Stomach (tissue), 9 donors: ENCODE data around the gene FCRLB. TPM values are rescaled to one million over a fixed set of nuclear protein-coding genes. Genes with fewer than 3 reads are reported as not detected.
"Not testable (repeated sequence)": the region's sequence is repeated elsewhere in the genome, so short reads cannot be mapped to it uniquely, and the experiment has no call there.

Source experiments
- DNase-seq, 2 donors: peaks; one replicate each; pipeline versions ENCODE4 v3.0.0 to v3.0.0-alpha.2; 2013 to 2019
- H3K27ac ChIP-seq, 5 donors: fragments of 200-600 bp in 4 of 5; sonication (generic) in 4 of 5; one replicate each; pipeline ENCODE4 v1.5.1; 2013 to 2019; ENCODE audit warnings: mild to moderate bottlenecking in 1 of 5, moderate library complexity in 1 of 5
- H3K27me3 ChIP-seq, 3 donors: fragments of 200-600 bp; sonication (generic); one replicate each; pipeline ENCODE4 v1.5.1; 2017 to 2019; ENCODE audit warnings: mixed run types in 1 of 3
- H3K36me3 ChIP-seq, 4 donors: fragments of 200-600 bp; sonication (generic); 1 replicate in 3 of 4; 2 replicates in 1 of 4; pipeline ENCODE4 v1.5.1; 2016 to 2019
- H3K4me1 ChIP-seq, 4 donors: fragments of 200-600 bp; sonication (generic); one replicate each; pipeline ENCODE4 v1.5.1; 2016 to 2019
- H3K4me3 ChIP-seq, 4 donors: fragments of 200-600 bp; sonication (generic) in 3 of 4; one replicate each; pipeline ENCODE4 v1.5.1; 2016 to 2019; ENCODE audit warnings: mild to moderate bottlenecking in 1 of 4
- H3K9me3 ChIP-seq, 4 donors: fragments of 200-600 bp; sonication (generic); one replicate each; pipeline ENCODE4 v1.5.1; 2016 to 2019
- EP300 ChIP-seq: sonication (generic); formaldehyde crosslinking; IDR thresholded peaks from one replicate; pipeline ENCODE4 v1.6.1; 2017; ENCODE audit warnings: antibody characterized with exemption
- POLR2A ChIP-seq, 4 donors: fragments of 450-650 bp; IDR thresholded peaks; one replicate each; pipeline ENCODE4 v1.6.1; 2016; ENCODE audit warnings: antibody characterized with exemption in 4 of 4, control low read depth in 2 of 4, mild to moderate bottlenecking in 1 of 4, moderate library complexity in 1 of 4
- POLR2AphosphoS5 ChIP-seq, 3 donors: sonication (generic); formaldehyde crosslinking; IDR thresholded peaks; one replicate each; pipeline ENCODE4 v1.6.1; 2016; ENCODE audit warnings: antibody characterized with exemption in 3 of 3
- WGBS, 5 donors: extraction: QIAGEN DNeasy Blood & Tissue Kit in 3 of 5; methylation state at CpG; one replicate each; pipeline versions ENCODE4 v1.1.5 to v1.1.7; 2013 to 2018; 5-methylcytosine and 5-hydroxymethylcytosine counted together
- intact Hi-C: fragments of 100-400 bp; cut with DNase I; formaldehyde crosslinking; loops from one replicate; pipeline ENCODE4 v1.15.1; 2023; ENCODE audit warnings: low total_unique reads
- polyA plus RNA-seq, 3 donors: library from polyadenylated mRNA; stranded (reverse); fragments of 200-250 nt; gene quantifications; one replicate each; pipeline ENCODE4 v1.2.3, GENCODE V29; 2013
- total RNA-seq, 5 donors: library from RNA; depleted of rRNA; stranded (reverse); fragments of >200 nt; gene quantifications; one replicate each; pipeline versions ENCODE4 v1.1.0 to v1.2.3, GENCODE V29; 2014 to 2016
- TF ChIP-seq, protein P1 (sequence below), 7 experiments: fragments of 450-650 bp in 4 of 7; fragments of 200-600 bp in 3 of 7; sonication (generic) in 3 of 7; IDR thresholded peaks; one replicate each; pipeline ENCODE4 v1.5.1; 2016 to 2019; ENCODE audit warnings: antibody characterized with exemption in 7 of 7, control low read depth in 2 of 7, mild to moderate bottlenecking in 1 of 7
- donor health status: healthy with polysubstance abuse.
- donor health status: Bipolar disorder and iron deficiency.
- donor health status: healthy.

FCRLB gene
- total and polyA plus RNA-seq, 8 donors: 0.30 to 3.8 (median 0.62) TPM; not detected in 4

DNA sequence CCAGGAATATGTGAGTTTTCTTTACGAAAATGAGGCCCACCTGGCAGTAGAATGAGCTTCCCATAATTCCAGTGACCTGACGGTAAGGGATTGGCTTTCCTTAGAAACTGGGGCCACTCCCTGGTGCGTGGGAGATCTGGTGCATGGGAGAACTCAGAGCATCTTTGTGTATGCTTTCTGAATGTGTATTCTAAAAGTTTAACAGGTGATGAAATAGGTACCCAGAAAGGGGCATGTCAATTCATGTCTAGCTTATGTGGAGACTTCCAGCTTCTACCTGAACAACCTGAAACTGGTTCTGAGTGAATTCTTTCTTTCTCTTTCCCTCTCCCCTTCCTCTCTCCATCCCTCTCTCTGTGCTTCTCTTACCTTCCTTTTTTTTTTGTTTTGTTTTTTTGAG is 29.5 kb upstream of the FCRLB start:
- peaks cover 0 to 4% (median 0%) of the 10 kb centered on the region in 4 donors for H3K9me3 ChIP-seq
- DNase-seq: no peak
- TF ChIP-seq, protein P1, sequence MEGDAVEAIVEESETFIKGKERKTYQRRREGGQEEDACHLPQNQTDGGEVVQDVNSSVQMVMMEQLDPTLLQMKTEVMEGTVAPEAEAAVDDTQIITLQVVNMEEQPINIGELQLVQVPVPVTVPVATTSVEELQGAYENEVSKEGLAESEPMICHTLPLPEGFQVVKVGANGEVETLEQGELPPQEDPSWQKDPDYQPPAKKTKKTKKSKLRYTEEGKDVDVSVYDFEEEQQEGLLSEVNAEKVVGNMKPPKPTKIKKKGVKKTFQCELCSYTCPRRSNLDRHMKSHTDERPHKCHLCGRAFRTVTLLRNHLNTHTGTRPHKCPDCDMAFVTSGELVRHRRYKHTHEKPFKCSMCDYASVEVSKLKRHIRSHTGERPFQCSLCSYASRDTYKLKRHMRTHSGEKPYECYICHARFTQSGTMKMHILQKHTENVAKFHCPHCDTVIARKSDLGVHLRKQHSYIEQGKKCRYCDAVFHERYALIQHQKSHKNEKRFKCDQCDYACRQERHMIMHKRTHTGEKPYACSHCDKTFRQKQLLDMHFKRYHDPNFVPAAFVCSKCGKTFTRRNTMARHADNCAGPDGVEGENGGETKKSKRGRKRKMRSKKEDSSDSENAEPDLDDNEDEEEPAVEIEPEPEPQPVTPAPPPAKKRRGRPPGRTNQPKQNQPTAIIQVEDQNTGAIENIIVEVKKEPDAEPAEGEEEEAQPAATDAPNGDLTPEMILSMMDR (IDR thresholded peaks at IDR 0.05): no peak
- TF ChIP-seq EP300 (no peak), POLR2AphosphoS5 (IDR thresholded peaks at IDR 0.05) (no peak), POLR2A (IDR thresholded peaks at IDR 0.05) (no peak)
- H3K4me1 ChIP-seq: no peaks in the 10 kb centered on the region
- no peaks in the 10 kb centered on the region for H3K36me3 ChIP-seq
- H3K4me3 ChIP-seq: no peak overlapping the region
- H3K27me3 ChIP-seq: peaks cover 0 to 38% (median 11%) of the 10 kb centered on the region in 3 donors
- no peak overlapping the region for H3K27ac ChIP-seq
- intact Hi-C loops: no loop called here
- 52 to 75% (median 66%) methylated on average over 3 of the region's 3 CpGs for WGBS, 5 donors

DNA sequence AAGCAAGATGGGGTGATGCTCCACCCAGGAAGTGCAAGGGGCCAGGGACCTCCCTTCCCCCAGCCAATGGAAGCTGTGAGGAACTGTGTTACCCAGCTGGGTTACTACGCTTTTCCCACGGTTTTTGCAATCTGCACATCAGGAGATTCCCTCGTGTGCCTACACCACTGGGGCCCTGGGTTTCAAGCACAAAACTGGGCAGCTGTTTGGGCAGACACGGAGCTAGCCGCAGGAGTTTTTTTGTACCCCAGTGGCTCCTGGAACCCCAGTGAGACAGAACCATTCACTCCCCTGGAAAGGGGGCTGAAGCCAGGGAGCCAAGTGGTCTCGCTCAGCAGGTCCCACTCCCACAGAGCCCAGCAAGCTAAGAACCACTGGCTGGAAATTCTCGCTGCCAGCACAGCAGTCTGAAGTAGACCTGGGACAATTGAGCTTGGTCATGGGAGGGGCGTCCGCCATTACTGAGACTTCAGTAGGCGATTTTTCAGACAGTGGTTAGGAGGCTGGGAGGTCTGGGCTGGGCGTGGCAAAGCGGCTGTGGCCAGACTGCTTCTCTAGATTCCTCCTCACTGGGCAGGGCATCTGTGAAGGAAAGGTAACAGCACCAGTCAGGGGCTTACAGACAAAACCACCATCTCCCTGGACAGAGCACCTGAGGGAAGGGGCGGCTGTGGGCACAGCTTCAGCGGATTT is 28.2 kb upstream of the FCRLB start:
- intact Hi-C loops, H3K9me3 ChIP-seq, H3K36me3 ChIP-seq, DNase-seq, H3K4me1 ChIP-seq, H3K27ac ChIP-seq, H3K4me3 ChIP-seq: not testable (repeated sequence)
- peaks cover 0 to 38% (median 11%) of the 10 kb centered on the region in 3 donors for H3K27me3 ChIP-seq
- WGBS, 5 donors: 78 to 89% (median 88%) methylated on average over 7 to 14 of the region's 14 CpGs

DNA sequence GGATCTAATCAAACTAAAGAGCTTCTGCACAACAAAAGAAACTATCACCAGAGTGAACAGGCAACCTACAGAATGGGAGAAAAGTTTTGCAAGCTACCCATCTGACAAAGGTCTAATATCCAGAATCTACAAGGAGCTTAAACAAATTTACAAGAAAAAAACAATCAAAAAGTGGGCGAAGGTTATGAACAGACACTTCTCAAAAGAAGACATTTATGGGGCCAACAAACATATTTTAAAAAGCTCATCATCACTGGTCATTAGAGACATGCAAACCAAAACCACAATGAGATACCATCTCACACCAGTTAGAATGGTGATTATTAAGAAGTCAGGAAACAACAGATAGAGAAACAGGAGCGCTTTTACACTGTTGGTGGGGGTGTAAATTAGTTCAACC is 23.0 kb upstream of the FCRLB start:
- 78 to 92% (median 87%) methylated on average over 2 of the region's 2 CpGs for WGBS, 5 donors
- H3K9me3 ChIP-seq, intact Hi-C loops, H3K4me1 ChIP-seq, H3K27me3 ChIP-seq, H3K4me3 ChIP-seq, H3K36me3 ChIP-seq, DNase-seq, H3K27ac ChIP-seq: not testable (repeated sequence)

DNA sequence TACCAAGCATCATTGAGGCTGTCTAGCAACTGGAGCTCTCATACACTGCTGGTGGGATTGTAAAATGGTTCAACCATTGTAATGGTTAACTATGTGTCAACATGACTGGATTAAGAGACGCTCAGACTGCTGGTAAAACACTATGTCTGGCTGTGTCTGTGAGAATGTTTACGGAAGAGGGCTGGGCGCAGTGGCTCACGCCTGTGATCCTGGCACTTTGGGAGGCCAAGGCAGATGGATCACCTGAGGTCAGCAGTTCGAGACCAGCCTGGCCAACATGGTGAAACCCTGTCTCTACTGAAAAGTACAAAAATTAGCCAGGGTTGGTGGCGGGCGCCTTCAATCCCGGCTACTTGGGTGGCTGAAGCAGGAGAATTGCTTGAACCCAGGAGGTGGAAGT is 19.1 kb upstream of the FCRLB start:
- 39 to 51% (median 44%) methylated on average over 8 of the region's 8 CpGs for WGBS, 5 donors
- intact Hi-C loops: no loop called here
- TF ChIP-seq POLR2A (IDR thresholded peaks at IDR 0.05): no peak
- no peak for TF ChIP-seq EP300
- TF ChIP-seq, protein P1 (IDR thresholded peaks at IDR 0.05): no peak
- no peak for TF ChIP-seq POLR2AphosphoS5 (IDR thresholded peaks at IDR 0.05)
- DNase-seq: peak in 1 of 2 donors; percentile 68
- no peaks in the 10 kb centered on the region for H3K27me3 ChIP-seq
- H3K9me3 ChIP-seq: no peaks in the 10 kb centered on the region
- no peak overlapping the region for H3K4me3 ChIP-seq
- H3K4me1 ChIP-seq: no peaks in the 10 kb centered on the region
- no peak overlapping the region for H3K27ac ChIP-seq
- H3K36me3 ChIP-seq: no peaks in the 10 kb centered on the region

DNA sequence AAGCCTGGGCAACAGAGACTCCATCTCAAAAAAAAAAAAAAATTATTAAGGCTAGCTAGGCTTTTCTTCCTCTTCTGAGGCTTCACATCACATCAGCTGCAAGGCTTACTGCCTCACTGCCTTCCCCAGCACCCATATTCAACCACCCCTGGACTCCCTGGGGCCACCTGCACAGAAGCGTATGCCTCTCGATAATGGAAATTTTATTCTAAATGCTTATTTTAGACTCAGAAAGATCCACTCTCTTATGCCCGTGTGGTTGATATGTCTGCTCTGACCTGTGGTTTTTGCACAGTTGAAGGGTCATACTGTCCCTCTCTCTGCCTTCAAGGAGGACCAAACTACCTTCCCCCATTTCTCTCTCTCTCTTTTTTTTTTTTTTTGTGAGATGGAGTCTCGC is 15.8 kb upstream of the FCRLB start:
- Histone ChIP-seq H3K27me3 (no peaks in the 10 kb centered on the region), H3K4me3 (no peak overlapping the region), H3K27ac (no peak overlapping the region), H3K9me3 (no peaks in the 10 kb centered on the region), H3K36me3 (no peaks in the 10 kb centered on the region), H3K4me1 (no peaks in the 10 kb centered on the region)
- DNase-seq: no peak
- intact Hi-C loops: no loop called here
- TF ChIP-seq POLR2AphosphoS5 (IDR thresholded peaks at IDR 0.05): no peak
- TF ChIP-seq, protein P1 (IDR thresholded peaks at IDR 0.05): no peak
- WGBS, 5 donors: 74 to 95% (median 81%) methylated on average over 4 of the region's 4 CpGs
